GF-D8 (cell line): ENCODE results near the gene GFOD2.

Source experiments
- DNase-seq: peaks from one replicate; lab custom pipeline; 2025; lab: John Stamatoyannopoulos, UW

The GFOD2 gene

DNA sequence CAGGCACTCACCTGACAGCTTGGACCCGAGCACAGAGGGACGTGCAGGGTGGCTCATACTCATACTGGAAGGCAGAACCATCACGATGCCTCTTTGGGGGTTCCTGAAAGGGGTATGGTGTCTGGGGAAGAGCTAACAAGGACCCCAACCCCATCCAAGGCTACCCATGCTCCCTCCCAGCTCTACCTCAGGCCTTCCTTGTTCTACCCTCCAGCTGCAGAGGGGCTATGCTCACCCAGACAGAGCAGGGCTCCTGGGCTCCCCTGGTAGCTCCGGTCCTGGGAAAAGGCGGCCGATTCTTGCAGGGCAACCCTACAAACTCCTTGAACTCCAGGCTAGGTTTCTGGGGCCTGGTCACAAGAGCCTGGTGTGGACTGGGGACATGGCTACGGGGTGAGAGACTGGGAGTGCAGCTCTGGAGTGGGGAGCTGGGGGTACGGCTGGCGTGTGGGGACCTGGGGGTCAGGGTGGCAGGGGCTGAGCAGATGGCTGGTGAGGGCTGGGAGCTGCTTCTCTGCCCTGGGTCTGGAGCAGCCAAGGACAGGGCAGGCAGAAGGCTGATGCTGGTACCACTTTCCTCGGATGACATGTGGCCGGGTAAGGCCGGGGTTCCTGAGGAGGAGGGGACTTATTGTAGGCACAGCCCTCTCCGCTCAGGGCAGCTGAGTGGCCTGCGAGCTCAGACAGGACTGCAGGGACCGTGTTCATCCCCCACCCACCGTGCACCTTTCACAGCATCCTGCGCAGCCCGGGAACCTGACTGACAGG lies 61.2 kb downstream of the GFOD2 start:
- DNase-seq: no peak

DNA sequence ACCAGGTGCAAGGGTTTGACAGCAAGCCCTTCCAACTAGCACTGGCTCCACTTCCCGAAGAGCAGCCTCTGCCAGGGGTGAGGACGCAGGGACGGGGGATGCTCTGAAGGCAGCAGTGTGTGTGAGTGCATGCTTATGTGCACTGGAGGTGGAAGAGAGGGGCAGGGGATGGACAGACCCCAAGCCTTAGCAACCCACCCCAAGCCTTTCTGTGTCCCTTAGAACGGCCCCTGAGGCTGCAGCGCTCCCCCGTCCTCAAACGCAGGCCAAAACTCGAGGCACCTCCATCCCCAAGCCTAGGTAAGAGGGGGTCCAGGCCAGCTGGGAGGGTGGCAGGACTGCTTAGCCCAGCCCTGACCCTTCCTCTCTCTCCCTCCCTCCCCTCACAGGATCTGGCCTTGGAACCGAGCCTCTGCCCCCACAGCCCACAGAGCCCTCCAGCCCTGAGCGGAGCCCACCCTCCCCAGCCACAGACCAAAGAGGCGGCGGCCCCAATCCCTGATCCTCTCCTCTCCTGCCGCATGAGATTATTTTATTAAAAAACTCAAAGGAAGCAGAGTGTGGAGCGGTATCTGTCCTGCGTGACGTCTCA lies 62.0 kb downstream of the GFOD2 start:
- no peak for DNase-seq

DNA sequence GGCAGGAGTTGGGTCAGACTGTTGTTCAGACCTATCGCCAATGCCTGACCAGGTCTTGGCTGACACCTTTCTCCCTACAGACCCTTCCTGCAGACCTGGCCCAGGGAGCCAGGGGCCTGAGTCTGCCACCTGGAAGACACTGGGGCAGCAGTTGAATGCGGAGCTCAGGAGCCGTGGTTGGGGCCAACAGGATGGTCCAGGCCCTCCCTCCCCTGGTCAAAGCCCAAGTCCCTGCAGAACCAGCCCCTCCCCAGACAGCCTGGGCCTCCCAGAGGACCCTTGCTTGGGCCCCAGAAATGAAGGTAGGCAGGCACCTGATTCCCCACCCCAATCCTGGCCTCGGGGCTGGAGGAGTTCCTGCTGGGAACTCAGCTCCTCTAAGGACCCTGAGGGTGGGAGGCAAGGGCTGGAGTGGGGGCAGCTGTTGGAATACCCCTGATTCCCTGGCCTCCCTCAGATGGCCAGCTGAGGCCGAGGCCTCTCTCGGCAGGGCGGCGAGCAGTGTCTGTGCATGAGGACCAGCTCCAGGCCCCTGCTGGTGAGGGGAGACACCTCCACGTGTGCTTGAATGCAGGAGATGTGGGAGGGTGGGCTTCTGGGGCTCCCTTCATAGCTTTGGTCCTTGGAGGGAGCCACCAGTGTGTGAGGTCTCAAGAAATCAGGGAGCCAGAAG lies 62.6 kb downstream of the GFOD2 start:
- DNase-seq: no peak

DNA sequence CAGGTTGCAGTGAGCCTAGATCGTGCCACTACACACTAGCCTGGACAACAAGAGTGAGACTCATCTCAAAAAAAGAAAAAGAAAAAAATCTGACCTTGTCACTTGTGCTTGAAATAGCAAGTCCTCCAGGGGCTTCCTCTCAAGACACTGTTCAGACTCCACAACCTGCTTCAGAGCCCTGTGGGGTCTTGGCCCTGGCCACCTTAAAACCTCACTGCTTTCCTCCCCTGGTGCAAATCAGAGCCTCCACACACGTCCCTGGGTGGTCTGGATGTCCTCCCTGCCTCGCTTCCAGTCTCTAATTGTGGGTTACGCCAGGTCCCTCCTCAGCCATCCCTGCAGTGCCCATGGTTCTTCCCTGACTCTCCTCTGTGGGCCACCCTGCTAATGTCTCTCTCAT lies 63.8 kb downstream of the GFOD2 start:
- DNase-seq: no peak

DNA sequence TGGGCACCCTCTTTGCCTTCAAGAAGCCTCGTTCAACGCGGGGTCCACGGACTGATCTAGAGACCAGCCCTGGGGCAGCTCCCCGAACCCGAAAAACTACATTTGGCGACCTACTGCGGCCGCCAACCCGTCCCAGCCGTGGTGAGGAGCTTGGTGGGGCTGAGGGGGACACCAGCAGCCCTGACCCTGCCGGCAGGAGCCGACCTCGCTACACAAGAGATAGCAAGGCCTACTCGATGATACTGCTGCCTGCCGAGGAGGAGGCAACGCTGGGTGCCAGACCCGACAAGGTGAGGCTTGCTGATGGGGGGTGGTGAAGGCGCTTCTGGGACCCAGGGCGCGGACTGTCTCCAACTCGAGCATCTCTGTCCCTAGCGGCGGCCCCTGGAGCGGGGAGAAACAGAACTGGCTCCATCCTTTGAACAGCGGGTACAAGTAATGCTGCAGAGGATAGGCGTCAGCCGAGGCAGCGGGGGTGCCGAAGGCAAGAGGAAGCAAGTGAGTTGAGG lies 64.7 kb downstream of the GFOD2 start:
- DNase-seq: no peak

DNA sequence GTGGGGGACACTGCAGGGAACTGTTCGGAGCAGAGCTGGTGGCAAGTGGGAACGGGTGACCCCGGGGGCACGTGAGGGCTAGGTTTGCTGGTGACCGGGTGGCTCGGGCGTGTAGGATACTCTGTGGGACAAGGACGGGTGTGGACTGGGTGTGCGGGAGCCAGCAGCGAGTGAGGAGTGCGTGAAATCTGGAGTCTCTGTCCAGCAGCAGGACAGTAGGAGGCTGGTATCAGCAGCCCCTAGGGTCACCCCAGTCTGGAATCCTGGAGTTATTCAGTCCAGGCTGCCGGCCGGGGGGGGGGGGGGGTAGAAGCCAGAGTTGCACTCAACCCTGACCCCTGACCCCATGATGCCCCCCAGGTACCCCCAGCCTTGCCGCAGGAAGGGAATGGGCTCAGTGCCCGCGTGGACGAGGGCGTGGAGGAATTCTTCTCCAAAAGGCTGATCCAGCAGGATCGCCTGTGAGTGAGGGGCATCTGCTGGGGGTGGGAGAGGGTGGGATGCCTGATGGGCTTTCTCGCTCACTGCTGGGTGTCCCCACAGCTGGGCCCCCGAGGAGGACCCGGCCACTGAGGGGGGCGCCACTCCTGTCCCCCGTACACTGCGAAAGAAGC lies 65.2 kb downstream of the GFOD2 start:
- no peak for DNase-seq

DNA sequence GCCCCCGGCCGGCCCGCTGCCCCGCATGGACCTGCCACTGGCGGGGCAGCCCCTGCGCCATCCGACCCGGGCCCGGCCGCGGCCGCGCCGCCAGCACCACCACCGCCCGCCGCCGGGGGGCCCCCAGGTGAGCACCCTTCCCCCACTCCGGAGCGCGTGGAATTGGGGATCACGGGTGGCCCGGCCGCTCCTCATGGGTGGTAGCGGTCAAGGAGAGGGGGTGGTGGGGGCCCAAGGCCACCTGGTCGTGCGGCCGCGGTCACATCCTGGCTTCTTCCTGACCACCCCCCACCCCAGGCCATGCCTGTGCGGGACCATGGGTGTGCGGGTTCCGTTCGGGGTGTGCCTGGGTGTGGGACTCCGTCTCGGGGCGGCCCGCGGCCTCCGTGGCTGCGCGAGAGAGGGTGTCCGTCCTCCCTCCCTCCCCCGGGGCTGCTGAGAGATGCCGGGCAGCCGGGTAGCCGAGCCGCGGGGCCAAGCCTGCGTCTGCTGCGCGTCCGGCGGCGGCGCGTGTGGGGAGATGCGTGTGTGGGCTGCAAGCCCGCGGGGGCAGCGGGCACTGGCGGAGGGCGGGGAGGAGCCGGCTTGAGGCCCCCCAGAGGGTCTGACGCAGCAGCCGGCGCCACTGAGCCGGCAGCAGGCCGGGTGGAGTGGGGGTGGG lies 65.9 kb downstream of the GFOD2 start:
- no peak for DNase-seq

DNA sequence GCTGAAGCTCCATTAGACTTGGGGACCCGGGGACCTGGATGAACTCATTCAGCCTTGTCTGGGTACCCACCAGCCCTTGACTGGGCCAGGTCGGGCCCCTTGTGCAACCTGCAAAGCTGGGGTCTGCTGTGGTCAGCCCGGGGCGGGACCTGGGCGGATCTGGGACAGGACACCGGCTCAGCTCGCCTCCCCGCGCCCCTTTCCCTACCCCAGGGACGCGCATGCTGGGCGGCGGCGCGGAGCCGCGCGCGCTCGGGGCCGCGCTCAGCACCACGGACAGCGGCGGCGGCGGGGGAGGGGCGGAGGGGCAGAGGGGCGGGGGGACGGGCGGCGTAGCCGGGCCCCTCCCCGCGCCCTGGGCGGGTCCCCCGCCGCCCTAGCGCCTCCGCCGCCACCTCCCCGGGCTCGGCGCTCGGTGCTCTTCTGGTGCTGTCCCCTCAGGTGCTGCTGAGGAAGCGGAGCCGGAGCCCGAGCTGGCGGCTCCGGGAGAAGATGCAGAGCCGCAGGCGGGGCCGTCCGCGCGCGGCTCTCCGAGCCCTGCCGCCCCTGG lies 66.5 kb downstream of the GFOD2 start:
- no peak for DNase-seq

DNA sequence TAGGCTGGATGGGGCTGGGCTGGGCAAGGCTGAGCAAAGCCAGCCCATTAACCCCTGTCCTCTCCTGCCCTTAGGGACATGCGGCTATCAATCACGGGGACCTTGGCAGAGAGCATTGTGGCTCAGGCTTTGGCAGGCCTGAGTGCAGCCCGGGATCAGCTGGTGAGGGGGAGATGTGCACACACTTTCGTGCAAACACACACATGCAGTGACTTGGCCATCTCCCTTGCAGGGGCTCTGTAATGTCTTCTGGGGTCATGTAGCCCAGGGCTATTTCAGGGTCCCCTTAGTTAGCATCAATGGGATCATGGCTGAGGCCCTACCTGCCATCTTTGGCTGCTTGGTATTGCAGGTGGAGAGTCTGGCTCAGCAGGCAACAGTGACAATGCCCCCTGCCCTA lies 67.3 kb downstream of the GFOD2 start:
- no peak for DNase-seq

DNA sequence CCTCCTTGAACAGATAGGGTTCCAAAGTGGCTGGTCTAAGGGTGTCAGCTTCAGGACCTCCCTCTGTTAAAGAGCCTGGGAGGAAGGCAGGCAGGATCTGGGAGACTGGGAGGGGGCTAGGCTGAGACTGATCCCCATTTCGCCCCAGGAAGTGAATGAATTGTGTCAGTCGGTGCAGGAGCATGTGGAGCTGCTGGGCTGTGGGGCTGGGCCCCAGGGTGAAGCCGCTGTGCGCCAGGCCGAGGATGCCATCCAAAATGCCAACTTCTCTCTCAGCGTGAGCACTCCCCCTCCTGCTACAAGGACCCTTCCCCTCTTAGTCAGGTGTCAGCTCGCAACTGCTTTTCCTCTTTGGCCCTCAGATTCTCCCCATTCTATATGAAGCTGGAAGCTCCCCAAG lies 68.1 kb downstream of the GFOD2 start:
- no peak for DNase-seq

DNA sequence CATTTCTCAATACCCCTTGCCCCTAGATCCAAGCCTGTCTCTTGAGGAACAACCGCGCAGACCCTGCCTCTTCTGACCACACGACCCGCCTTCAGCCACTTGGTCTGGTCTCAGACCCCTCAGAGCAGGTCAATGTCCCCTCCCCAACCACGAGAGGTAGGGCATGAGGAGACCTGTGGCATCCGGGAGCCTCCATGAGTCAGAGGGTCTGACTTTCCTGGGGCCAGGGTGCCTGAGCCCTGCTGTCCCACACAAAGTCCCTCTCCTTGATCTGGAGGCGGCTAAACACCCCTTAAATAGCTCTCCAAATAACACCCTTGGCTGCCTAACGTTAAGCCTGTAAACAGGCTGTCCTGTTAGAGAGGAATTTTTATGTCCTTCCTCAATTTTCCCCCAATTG lies 69.1 kb downstream of the GFOD2 start:
- DNase-seq: no peak

DNA sequence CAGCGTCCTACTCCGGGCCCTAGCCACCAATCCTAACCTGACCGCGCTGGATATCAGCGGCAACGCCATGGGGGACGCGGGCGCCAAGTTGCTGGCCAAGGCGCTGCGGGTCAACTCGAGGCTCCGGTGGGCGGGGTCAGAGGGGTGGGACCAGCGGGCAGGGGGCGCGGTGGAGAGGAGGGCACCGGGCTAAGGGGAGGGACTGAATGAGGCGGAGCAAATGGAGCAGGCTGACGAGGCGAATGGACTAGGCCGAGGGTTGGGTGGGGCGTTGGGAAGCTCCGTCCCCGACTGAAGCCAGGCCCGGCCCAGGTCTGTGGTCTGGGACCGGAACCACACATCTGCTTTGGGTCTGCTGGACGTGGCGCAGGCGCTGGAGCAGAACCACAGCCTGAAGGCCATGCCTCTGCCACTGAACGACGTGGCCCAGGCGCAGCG lies 69.6 kb downstream of the GFOD2 start:
- DNase-seq: no peak

DNA sequence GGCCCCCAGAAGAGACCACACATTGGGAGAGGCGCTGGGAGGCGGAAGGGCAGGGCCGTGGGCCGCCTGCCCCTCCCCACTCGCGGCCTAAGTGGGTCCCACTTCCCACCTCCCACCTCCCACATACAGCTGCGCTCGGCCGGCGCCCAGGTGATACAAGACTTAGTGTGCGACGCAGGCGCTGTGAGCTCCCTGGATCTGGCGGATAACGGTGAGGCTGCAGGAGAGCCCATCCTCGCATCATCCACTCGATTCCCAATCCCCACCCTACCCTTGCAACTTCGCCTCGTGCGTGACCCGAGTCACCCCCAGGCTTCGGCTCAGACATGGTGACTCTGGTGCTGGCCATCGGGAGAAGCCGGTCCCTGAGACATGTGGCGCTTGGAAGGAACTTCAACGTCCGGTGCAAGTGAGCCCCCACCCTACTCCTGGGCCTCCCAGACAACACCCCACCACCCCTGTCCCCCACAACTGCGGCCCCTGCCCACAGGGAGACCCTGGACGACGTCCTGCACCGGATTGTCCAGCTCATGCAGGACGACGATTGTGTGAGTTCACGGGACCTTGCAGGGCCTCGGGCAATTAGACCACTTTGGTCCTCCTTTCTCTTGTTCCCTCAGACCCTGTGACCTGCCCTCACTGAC lies 70.2 kb downstream of the GFOD2 start:
- DNase-seq: no peak

DNA sequence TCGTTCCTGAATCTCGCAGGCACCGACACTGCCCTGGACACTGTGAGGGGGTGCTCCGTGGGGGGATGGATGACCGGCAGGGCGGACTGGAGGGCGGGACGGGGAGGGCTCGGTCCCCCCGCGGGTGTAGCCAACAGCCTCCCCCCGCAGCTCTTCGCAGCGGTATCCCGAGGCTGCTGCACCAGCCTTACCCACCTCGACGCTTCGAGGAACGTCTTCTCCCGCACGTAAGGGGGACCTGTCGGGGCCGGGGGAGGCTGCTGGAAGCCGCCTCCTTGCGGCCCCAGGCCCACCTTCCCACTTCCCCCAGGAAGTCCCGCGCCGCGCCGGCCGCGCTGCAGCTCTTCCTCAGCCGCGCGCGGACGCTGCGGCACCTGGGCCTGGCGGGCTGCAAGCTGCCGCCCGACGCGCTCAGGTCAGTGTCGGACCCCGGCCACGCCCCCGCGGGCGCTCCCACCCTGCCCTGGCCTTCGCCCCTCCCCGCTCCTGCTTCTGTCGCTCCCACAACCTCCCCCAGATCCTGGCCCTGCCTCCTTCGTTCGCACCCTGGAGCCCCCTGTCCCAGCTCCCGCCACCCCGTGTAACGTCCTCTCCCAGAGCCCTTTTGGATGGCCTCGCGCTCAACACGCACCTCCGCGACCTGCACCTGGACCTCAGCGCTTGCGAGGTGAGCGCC lies 70.9 kb downstream of the GFOD2 start:
- no peak for DNase-seq

DNA sequence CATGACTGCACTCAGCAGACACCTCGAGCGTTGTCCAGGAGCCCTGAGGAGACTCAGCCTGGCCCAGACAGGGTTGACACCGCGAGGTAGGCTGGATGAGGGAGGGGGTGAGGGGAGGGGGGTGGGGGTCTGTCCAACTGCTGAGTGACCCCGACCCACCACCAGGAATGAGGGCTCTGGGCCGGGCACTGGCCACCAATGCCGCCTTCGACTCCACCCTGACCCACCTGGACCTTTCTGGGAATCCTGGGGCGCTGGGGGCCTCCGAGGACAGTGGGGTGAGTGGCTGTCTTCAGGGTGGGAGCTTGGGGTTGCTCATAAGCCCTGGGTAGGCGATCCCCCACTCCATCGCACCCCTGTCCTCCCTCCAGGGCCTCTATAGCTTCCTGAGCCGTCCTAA lies 71.4 kb downstream of the GFOD2 start:
- no peak for DNase-seq

DNA sequence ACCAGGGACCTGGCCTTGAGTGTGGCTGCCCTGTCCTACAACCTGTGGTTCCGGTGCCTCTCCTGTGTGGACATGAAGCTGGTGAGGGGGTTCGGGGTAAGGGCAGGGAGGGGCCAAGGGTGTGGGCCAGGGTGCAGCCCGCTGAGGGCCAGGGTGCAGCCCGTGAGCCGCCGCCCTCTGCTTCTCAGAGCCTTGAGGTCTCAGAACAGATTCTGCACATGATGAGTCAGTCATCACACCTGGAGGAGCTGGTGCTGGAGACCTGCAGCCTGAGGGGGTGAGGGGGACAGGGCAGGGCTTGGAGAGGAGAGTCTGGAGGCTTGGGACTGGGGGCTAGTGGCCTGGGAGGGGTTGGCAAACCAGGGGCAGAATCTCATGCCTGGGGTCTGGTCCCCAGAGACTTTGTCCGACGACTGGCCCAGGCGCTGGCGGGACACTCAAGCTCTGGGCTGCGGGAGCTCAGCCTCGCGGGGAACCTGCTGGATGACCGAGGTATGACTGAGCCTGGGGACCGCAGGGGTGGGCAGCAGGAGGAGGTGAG lies 71.9 kb downstream of the GFOD2 start:
- no peak for DNase-seq

DNA sequence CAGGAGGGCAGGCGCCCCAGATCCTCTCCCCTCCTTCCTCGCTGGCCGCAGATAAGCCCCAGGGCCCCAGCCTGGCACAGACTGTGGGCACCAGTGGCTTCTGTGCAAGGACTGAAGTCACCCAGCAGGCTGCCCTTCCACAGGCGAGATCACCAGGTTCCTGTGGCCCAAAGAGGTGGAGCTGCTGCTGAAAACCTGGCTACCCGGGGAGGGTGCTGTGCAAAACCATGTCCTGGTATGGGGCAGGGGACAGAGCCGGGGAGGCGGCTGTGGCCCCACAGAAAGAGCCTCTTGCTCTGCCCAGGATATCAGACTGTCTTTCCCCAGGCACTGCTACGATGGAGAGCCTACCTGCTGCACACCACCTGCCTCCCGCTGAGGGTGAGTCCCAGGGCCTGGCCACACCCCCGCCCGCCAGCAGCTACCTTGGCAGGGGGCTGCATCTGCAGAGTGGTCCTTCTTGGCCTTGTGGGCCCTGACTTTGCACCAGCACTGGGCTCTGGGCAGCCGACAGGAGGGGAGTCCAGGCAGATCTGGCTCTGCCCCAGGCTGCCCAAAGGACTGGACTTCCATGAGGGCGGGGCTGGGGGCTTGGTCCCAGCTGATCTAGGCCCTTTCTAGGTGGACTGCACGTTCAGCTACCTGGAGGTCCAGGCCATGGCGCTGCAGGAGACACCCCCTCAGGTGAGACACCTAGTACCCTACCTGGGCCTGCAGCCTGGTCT lies 73.6 kb downstream of the GFOD2 start:
- no peak for DNase-seq

DNA sequence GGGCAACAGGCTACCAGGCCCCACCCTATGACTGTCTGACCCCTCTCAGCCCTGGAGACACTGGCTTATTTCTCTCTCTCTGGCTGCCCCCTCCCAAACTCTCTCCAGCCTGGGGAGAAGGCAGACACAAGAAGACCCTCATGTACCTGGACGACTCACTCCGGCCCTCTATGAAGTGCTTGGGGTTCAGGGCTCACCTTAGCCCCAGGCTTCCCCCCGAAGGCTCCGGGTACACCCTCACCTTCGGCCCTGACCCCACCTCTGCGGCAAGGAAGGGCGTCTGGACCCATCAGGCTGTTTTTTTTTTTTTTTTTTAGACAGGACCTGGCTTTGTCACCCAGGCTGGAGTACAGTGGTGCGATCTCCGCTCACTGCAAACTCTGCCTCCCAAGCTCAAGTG lies 75.1 kb downstream of the GFOD2 start:
- DNase-seq: no peak

DNA sequence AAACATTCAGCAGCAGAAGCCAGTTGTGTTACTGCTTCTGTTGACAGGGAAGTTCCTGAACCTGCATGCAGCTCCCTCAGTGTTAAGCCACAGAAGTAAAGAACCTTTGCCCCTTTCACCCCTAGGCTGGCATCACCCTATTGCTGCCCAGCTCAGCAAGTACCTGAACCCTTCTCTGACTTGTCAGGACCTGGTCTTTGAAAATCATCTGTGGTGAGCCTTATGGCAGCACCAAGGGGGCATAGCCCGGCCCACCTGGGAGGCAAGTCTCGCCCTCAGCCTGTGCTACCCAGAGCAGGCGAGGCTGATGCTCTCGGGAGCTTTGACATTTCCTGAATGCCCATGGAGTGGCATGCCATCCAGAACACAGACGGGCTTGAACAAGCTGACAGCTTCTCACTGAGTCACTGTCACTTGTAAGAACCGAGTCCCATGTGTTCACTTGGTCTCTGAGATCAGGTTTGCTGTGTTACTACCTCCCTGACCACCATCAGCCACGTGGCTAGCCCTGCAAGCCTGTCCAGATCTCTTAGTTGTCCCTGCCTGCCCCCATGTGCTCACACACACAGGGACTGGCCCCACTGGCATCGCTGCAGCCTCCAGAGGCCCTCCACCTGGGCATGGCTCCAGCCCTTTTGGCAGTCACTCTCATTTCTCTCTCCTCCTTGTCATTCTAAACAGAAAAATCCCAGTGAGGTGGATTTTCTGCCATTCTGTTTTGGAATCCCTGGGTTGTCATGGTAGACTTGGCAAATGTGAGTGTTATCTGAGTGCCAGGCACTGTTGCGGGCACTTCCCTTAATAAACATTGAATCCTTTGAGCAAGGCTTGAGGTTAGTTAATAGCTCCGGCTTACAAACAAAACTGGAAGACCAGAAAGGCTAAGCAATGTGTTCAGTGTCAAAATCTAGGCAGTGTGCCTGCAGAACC lies 77.1 kb downstream of the GFOD2 start:
- peak; percentile 56 for DNase-seq
